H1 (cell line): ENCODE data around the gene BABAM2. TPM values are rescaled to one million over a fixed set of nuclear protein-coding genes. Genes with fewer than 3 reads are reported as not detected.

Source experiments
- EGR1 ChIP-seq: IDR thresholded peaks from 2 replicates; pipeline ENCODE4 v1.6.1; 2011; ENCODE audit warnings: low read depth, low read length, borderline replicate concordance
- RFX5 ChIP-seq: IDR thresholded peaks from 2 replicates; pipeline ENCODE4 v1.6.1; 2011; ENCODE audit warnings: low read depth, low read length, improper control_type of control experiment, borderline replicate concordance
- SIRT6 ChIP-seq: IDR thresholded peaks from one replicate; pipeline ENCODE4 v1.7.1; 2012; ENCODE audit warnings: low read length, inconsistent platforms
- polyA plus RNA-seq, 7 experiments: library from polyadenylated mRNA; depleted of rRNA in 3 of 7; stranded (reverse) in 5 of 7; unstranded in 2 of 7; fragments of >200 nt in 5 of 7; fragments of 200-250 nt in 2 of 7; gene quantifications; 1 replicate in 5 of 7; 2 replicates in 1 of 7; 4 replicates in 1 of 7; pipeline versions ENCODE4 v1.2.1 to v1.2.3, GENCODE V29; 2011 to 2013; ENCODE audit warnings: missing spikeins in 2 of 7, mixed read lengths in 2 of 7
- total RNA-seq: library from RNA; stranded (reverse); fragmentation: NEBNext Ultra II Directional; extraction: Animal tissue kit (Norgen Biotek cat#: 25700); gene quantifications from 2 replicates; pipeline ENCODE4 v1.2.1, GENCODE V29; 2021
- TF ChIP-seq, protein P1 (sequence below): IDR thresholded peaks from 2 replicates; pipeline ENCODE4 v1.6.1; 2011; ENCODE audit warnings: low read depth, mild to moderate bottlenecking, low read length; ENCODE audit not compliant: insufficient read depth

BABAM2 gene
- total and polyA plus RNA-seq, 2 of the 8 experiments (the other 6 are each of a cell fraction or from before 2014, with no cell fraction given): 15.8 to 20.9 TPM

DNA sequence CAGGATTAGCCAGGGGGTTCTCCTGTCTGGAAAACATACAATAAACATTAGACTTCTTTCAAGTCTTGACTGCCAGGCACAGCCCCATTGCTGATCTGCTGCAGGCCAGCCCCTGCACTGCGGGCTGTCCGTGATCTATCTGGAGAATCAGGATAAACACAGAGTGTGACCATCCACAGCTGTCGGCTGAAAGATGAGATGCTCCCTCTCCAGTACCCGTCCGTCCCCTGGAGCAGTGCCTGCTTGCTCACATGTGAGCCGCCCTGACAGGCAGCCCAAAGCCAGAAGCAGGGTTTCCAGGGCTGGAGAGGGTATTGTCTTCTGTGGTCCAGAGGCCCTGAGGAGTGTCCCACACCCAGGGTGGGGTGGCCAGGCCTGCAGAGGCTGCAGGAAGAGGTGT, 456.1 kb downstream of the BABAM2 start (continued):
- TF ChIP-seq EGR1 (no peak), RFX5 (no peak), SIRT6 (no peak)
- TF ChIP-seq, protein P1, sequence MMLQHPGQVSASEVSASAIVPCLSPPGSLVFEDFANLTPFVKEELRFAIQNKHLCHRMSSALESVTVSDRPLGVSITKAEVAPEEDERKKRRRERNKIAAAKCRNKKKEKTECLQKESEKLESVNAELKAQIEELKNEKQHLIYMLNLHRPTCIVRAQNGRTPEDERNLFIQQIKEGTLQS: no peak
